HepG2 (cell line): ENCODE measurements around the gene CCNL1. TPM values are rescaled to one million over a fixed set of nuclear protein-coding genes. Genes with fewer than 3 reads are reported as not detected.
A peak's percentile ranks its signal among the peaks of the same experiment; 100 is the strongest.

Experiments used
- CHD2 ChIP-seq: IDR thresholded peaks from 2 replicates; pipeline ENCODE4 v1.6.1; 2011; ENCODE audit warnings: low read depth, low read length, improper control_type of control experiment
- FUBP1 ChIP-seq: sonication (generic); formaldehyde crosslinking; IDR thresholded peaks from 2 replicates; pipeline ENCODE4 v1.5.1; 2020; ENCODE audit warnings: missing genetic modification reagents, mild to moderate bottlenecking, borderline replicate concordance
- GTF2F1 ChIP-seq: fragments of 150-350 bp; IDR thresholded peaks from 2 replicates; pipeline ENCODE4 v1.6.1; 2014; ENCODE audit warnings: low read length
- HOXA5 ChIP-seq: sonication (generic); formaldehyde crosslinking; IDR thresholded peaks from 2 replicates; pipeline ENCODE4 v1.4.0; 2020; ENCODE audit warnings: missing genetic modification reagents
- SALL1 ChIP-seq: sonication (generic); formaldehyde crosslinking; IDR thresholded peaks from 2 replicates; pipeline ENCODE4 v1.8.0; 2022; ENCODE audit warnings: mild to moderate bottlenecking, missing genetic modification reagents
- SETDB1 ChIP-seq: sonication (generic); formaldehyde crosslinking; IDR thresholded peaks from 2 replicates; pipeline ENCODE4 v1.5.1; 2020; ENCODE audit warnings: missing genetic modification reagents, mild to moderate bottlenecking, borderline replicate concordance
- TAF1 ChIP-seq: sonication (generic); formaldehyde crosslinking; IDR thresholded peaks from 2 replicates; pipeline ENCODE4 v1.4.0; 2020; ENCODE audit warnings: missing genetic modification reagents
- TBP ChIP-seq: sonication (generic); formaldehyde crosslinking; IDR thresholded peaks from 2 replicates; pipeline ENCODE4 v1.5.0; 2020; ENCODE audit warnings: missing genetic modification reagents
- TGIF2 ChIP-seq: IDR thresholded peaks from 2 replicates; pipeline ENCODE4 v1.6.1; 2016; ENCODE audit warnings: control low read depth, missing compliant biosample characterization
- YY1 ChIP-seq: IDR thresholded peaks from 2 replicates; pipeline ENCODE4 v1.6.1; 2011; ENCODE audit warnings: low read length, low read depth, moderate library complexity, mild to moderate bottlenecking; ENCODE audit not compliant: insufficient read depth, insufficient replicate concordance
- ZFP36L1 ChIP-seq: sonication (generic); formaldehyde crosslinking; IDR thresholded peaks from 2 replicates; pipeline ENCODE4 v1.8.0; 2022; ENCODE audit warnings: mild to moderate bottlenecking, missing genetic modification reagents, moderate library complexity
- ZNF354B ChIP-seq: sonication (generic); formaldehyde crosslinking; IDR thresholded peaks from 2 replicates; pipeline ENCODE4 v1.8.0; 2022; ENCODE audit warnings: mild to moderate bottlenecking, missing genetic modification reagents
- ZNF782 ChIP-seq: sonication (generic); formaldehyde crosslinking; IDR thresholded peaks from 2 replicates; pipeline ENCODE4 v1.4.0; 2020; ENCODE audit warnings: missing genetic modification reagents, mild to moderate bottlenecking, borderline replicate concordance
- ZNF841 ChIP-seq: sonication (generic); formaldehyde crosslinking; IDR thresholded peaks from 2 replicates; pipeline ENCODE4 v1.8.1; 2023; ENCODE audit warnings: missing genetic modification reagents, borderline replicate concordance
- ZSCAN9 ChIP-seq: IDR thresholded peaks from 2 replicates; pipeline ENCODE4 v1.6.1; 2016; ENCODE audit warnings: borderline replicate concordance
- polyA plus RNA-seq, 8 experiments: library from polyadenylated mRNA; depleted of rRNA in 3 of 8; stranded (reverse) in 7 of 8; unstranded in 1 of 8; fragments of >200 nt; fragmentation: Illumina TruSeq in 4 of 8; extraction: Trizol in 4 of 8; gene quantifications; 2 replicates each; pipeline versions ENCODE4 v1.2.1 to v1.2.3, GENCODE V29; 2011 to 2016; ENCODE audit warnings: low read depth in 4 of 8, missing spikeins in 1 of 8, mixed read lengths in 1 of 8; ENCODE audit not compliant: insufficient read depth in 1 of 8
- total RNA-seq, 5 experiments: library from RNA; depleted of rRNA; stranded (reverse); fragments of >200 nt; fragmentation: Illumina TruSeq; extraction: Trizol; gene quantifications; 2 replicates each; pipeline ENCODE4 v1.2.3, GENCODE V29; 2016; ENCODE audit warnings: low read depth in 1 of 5
- TF ChIP-seq, protein P1 (sequence below), 2 experiments: sonication (generic) in 1 of 2; formaldehyde crosslinking in 1 of 2; IDR thresholded peaks; 2 replicates each; pipeline versions ENCODE4 v1.4.0 to v1.6.1; 2018 to 2020; ENCODE audit warnings: missing genetic modification reagents in 2 of 2, borderline replicate concordance in 1 of 2, low read depth in 1 of 2, mild to moderate bottlenecking in 1 of 2, missing biosample characterization in 1 of 2
- TF ChIP-seq, protein P2 (sequence below): IDR thresholded peaks from 2 replicates; pipeline ENCODE4 v1.6.1; 2012; ENCODE audit warnings: low read length, improper control_type of control experiment
- TF ChIP-seq, protein P3 (sequence below): IDR thresholded peaks from 2 replicates; pipeline ENCODE4 v1.6.1; 2018; ENCODE audit warnings: missing genetic modification reagents, mild to moderate bottlenecking, missing compliant biosample characterization
- TF ChIP-seq, protein P4 (sequence below): sonication (generic); formaldehyde crosslinking; IDR thresholded peaks from 2 replicates; pipeline ENCODE4 v1.5.0; 2020; ENCODE audit warnings: mild to moderate bottlenecking, missing genetic modification reagents, moderate library complexity

CCNL1 gene
- total and polyA plus RNA-seq, 2 of the 13 experiments (the other 11 are each of a cell fraction or from before 2014, with no cell fraction given): 151 to 303 TPM

DNA sequence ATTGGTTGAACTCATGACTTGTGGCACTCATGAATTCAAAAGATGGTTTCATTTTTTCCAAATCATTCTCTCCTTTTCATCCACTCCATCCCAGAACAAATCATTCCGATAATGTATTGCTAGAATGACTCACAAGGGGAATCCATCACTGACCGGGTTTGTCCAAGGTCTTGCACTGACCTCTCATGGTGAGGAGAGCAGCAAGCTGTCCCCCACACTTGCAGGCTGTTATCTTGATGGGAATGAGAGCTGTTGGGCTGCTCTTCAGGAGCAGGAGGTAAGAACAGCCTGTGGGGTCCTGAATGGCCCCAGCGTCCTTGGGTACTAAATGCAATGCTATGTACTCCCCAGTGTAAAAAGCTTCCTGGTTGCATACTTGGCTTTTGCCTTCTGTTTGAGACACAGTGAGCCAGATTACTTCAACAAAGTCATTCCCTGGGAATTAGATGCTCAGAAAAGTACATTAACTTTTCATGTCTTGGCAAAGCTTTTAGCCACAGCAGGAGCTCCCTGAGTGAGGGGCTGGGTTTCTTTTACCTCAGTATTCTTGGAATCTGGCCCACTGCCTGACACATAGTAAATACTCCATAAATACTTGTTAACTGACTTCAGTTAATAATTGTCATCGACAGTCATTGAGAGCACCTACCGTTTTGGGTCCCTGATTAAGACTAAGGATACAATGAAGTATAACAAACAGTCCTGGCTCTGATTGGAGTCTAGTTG lies 24.1 kb downstream of the CCNL1 start (continued):
- TF ChIP-seq ZNF782 (CRISPR knock-in tag) (no peak), HOXA5 (CRISPR knock-in tag) (no peak), ZNF354B (no peak), SETDB1 (CRISPR knock-in tag) (no peak), CHD2 (no peak), ZNF841 (CRISPR knock-in tag) (no peak), SALL1 (CRISPR knock-in tag) (peak; percentile 1; the same call in 1 of the 2 replicates), TAF1 (no peak), TBP (CRISPR knock-in tag) (no peak), ZFP36L1 (no peak), FUBP1 (CRISPR knock-in tag) (no peak), YY1 (no peak), TGIF2 (CRISPR knock-in tag) (0 out of 2 replicates have a peak, but pooled peaks have one; percentile 45), ZSCAN9 (CRISPR knock-in tag) (peak; percentile 23; the same call in 1 of the 2 replicates), GTF2F1 (no peak)
- TF ChIP-seq, protein P1, sequence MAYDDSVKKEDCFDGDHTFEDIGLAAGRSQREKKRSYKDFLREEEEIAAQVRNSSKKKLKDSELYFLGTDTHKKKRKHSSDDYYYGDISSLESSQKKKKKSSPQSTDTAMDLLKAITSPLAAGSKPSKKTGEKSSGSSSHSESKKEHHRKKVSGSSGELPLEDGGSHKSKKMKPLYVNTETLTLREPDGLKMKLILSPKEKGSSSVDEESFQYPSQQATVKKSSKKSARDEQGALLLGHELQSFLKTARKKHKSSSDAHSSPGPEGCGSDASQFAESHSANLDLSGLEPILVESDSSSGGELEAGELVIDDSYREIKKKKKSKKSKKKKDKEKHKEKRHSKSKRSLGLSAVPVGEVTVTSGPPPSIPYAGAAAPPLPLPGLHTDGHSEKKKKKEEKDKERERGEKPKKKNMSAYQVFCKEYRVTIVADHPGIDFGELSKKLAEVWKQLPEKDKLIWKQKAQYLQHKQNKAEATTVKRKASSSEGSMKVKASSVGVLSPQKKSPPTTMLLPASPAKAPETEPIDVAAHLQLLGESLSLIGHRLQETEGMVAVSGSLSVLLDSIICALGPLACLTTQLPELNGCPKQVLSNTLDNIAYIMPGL (CRISPR knock-in tag; IDR thresholded peaks at IDR 0.05; ENCODE audit: borderline replicate concordance in 1 of 2, low read depth in 1 of 2): peak in 1 of 2 experiments; percentile 49; a peak in 1 of 4 replicates
- TF ChIP-seq, protein P2, sequence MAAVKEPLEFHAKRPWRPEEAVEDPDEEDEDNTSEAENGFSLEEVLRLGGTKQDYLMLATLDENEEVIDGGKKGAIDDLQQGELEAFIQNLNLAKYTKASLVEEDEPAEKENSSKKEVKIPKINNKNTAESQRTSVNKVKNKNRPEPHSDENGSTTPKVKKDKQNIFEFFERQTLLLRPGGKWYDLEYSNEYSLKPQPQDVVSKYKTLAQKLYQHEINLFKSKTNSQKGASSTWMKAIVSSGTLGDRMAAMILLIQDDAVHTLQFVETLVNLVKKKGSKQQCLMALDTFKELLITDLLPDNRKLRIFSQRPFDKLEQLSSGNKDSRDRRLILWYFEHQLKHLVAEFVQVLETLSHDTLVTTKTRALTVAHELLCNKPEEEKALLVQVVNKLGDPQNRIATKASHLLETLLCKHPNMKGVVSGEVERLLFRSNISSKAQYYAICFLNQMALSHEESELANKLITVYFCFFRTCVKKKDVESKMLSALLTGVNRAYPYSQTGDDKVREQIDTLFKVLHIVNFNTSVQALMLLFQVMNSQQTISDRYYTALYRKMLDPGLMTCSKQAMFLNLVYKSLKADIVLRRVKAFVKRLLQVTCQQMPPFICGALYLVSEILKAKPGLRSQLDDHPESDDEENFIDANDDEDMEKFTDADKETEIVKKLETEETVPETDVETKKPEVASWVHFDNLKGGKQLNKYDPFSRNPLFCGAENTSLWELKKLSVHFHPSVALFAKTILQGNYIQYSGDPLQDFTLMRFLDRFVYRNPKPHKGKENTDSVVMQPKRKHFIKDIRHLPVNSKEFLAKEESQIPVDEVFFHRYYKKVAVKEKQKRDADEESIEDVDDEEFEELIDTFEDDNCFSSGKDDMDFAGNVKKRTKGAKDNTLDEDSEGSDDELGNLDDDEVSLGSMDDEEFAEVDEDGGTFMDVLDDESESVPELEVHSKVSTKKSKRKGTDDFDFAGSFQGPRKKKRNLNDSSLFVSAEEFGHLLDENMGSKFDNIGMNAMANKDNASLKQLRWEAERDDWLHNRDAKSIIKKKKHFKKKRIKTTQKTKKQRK: no peak
- TF ChIP-seq, protein P3, sequence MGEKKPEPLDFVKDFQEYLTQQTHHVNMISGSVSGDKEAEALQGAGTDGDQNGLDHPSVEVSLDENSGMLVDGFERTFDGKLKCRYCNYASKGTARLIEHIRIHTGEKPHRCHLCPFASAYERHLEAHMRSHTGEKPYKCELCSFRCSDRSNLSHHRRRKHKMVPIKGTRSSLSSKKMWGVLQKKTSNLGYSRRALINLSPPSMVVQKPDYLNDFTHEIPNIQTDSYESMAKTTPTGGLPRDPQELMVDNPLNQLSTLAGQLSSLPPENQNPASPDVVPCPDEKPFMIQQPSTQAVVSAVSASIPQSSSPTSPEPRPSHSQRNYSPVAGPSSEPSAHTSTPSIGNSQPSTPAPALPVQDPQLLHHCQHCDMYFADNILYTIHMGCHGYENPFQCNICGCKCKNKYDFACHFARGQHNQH: no peak
- TF ChIP-seq, protein P4, sequence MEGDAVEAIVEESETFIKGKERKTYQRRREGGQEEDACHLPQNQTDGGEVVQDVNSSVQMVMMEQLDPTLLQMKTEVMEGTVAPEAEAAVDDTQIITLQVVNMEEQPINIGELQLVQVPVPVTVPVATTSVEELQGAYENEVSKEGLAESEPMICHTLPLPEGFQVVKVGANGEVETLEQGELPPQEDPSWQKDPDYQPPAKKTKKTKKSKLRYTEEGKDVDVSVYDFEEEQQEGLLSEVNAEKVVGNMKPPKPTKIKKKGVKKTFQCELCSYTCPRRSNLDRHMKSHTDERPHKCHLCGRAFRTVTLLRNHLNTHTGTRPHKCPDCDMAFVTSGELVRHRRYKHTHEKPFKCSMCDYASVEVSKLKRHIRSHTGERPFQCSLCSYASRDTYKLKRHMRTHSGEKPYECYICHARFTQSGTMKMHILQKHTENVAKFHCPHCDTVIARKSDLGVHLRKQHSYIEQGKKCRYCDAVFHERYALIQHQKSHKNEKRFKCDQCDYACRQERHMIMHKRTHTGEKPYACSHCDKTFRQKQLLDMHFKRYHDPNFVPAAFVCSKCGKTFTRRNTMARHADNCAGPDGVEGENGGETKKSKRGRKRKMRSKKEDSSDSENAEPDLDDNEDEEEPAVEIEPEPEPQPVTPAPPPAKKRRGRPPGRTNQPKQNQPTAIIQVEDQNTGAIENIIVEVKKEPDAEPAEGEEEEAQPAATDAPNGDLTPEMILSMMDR: peak; percentile 82
